NT2/D1 (cell line): ENCODE data around the gene ARHGAP28.

Experiments used
- SUZ12 ChIP-seq: IDR thresholded peaks from 2 replicates; pipeline ENCODE4 v1.6.1; 2011; ENCODE audit not compliant: insufficient read length, insufficient read depth; ENCODE audit errors: extremely low read depth
- YY1 ChIP-seq: IDR thresholded peaks from 2 replicates; pipeline ENCODE4 v1.6.1; 2011; ENCODE audit not compliant: insufficient read length, insufficient read depth
- ZNF274 ChIP-seq: IDR thresholded peaks from 2 replicates; pipeline ENCODE4 v1.6.1; 2011; ENCODE audit warnings: mild to moderate bottlenecking, low read depth, low read length

GRCh38 chr18:6718267-6718666, 11.2 kb upstream of the ARHGAP28 start:
- no peak for TF ChIP-seq ZNF274
- TF ChIP-seq YY1: no peak
- no peak for TF ChIP-seq SUZ12
